GM21515 (cell line): ENCODE data around the gene KRT80.

Source experiments
- ATAC-seq: cut with Tn5 transposase; IDR thresholded peaks from one replicate; pipeline ENCODE4 v1.9.1; 2021; ENCODE audit not compliant: unreplicated experiment

KRT80 gene

GRCh38 chr12:52141875-52142274 lies 49.9 kb downstream of the KRT80 start:
- ATAC-seq = no peak

- no peak for ATAC-seq
These were observed 50.5 kb downstream of the KRT80 start for GRCh38 chr12:52141306-52141705.

- ATAC-seq = no peak
These were observed 52.2 kb downstream of the KRT80 start for GRCh38 chr12:52139579-52140062.

GRCh38 chr12:52139147-52139546 lies 52.7 kb downstream of the KRT80 start:
- no peak for ATAC-seq

GRCh38 chr12:52137746-52138145 lies 54.1 kb downstream of the KRT80 start:
- ATAC-seq = no peak

GRCh38 chr12:52132754-52133161 lies 59.1 kb downstream of the KRT80 start:
- ATAC-seq = no peak

GRCh38 chr12:52130711-52131110 lies 61.1 kb downstream of the KRT80 start:
- ATAC-seq = no peak

- no peak for ATAC-seq
These were observed 63.9 kb downstream of the KRT80 start for GRCh38 chr12:52127683-52128450.

- ATAC-seq = no peak
These were observed 64.9 kb downstream of the KRT80 start for GRCh38 chr12:52126605-52127578.

GRCh38 chr12:52126050-52126604 lies 65.7 kb downstream of the KRT80 start:
- ATAC-seq = no peak

GRCh38 chr12:52125476-52125900 lies 66.3 kb downstream of the KRT80 start:
- no peak for ATAC-seq

- no peak for ATAC-seq
These were observed 68.2 kb downstream of the KRT80 start for GRCh38 chr12:52123487-52124186.

- no peak for ATAC-seq
These were observed 68.9 kb downstream of the KRT80 start for GRCh38 chr12:52122904-52123303.

GRCh38 chr12:52122540-52122871 lies 69.3 kb downstream of the KRT80 start:
- no peak for ATAC-seq

- no peak for ATAC-seq
These were observed 69.8 kb downstream of the KRT80 start for GRCh38 chr12:52121824-52122539.

GRCh38 chr12:52120951-52121823 lies 70.6 kb downstream of the KRT80 start:
- ATAC-seq = no peak

- ATAC-seq = no peak
These were observed 72.2 kb downstream of the KRT80 start for GRCh38 chr12:52119398-52120254.
